ENCODE results near the gene NR4A3. TPM values are rescaled to one million over a fixed set of nuclear protein-coding genes. Genes with fewer than 3 reads are reported as not detected.

NR4A3 gene
- total and polyA plus RNA-seq, 2 donors (not counting 1 experiment from before 2014, with no cell fraction given) = 8.2 to 9.1 TPM

GRCh38 chr9:99814359-99814758 is 7.3 kb upstream of the NR4A3 start:
- no peaks in the 10 kb centered on the region for H3K36me3 ChIP-seq (ENCODE audit: control insufficient read depth, insufficient read depth, low read length)
- H3K27ac ChIP-seq (ENCODE audit: insufficient read depth, low read length) = no peak overlapping the region
- H3K27me3 ChIP-seq (ENCODE audit: control insufficient read depth, insufficient read depth, low read length) = no peaks in the 10 kb centered on the region
- H3K4me2 ChIP-seq (ENCODE audit: extremely low read depth, insufficient read depth, low read length) = no peak overlapping the region
- TF ChIP-seq CTCF (conservative IDR thresholded peaks at IDR 0.05 in 1 of 2, IDR thresholded peaks at IDR 0.05 in 1 of 2; ENCODE audit: low read depth in 1 of 2, low read length in 2 of 2) (no peak), EZH2 (IDR thresholded peaks at IDR 0.05; ENCODE audit: low read length, missing control alignments) (no peak)
- H3K9ac ChIP-seq (ENCODE audit: insufficient read depth, low read length) = no peak overlapping the region
- H3K4me3 ChIP-seq (replicated peaks in 1 of 4; ENCODE audit: control extremely low read depth in 1 of 4, insufficient read depth in 1 of 4, low read depth in 3 of 4, low read length in 4 of 4) = no peak overlapping the region
- H2AFZ ChIP-seq (ENCODE audit: low read length) = no peak overlapping the region
- H4K20me1 ChIP-seq (ENCODE audit: control insufficient read depth, extremely low read depth, insufficient read depth, low read length) = no peaks in the 10 kb centered on the region
- H3K4me1 ChIP-seq (ENCODE audit: control insufficient read depth, extremely low read depth, insufficient read depth, low read length) = peaks cover 6% of the 10 kb centered on the region
- H3K9me3 ChIP-seq (ENCODE audit: control insufficient read depth, insufficient read depth, low read depth, low read length) = no peaks in the 10 kb centered on the region
- H3K79me2 ChIP-seq (ENCODE audit: control insufficient read depth, insufficient read depth, low read length) = peaks cover 4% of the 10 kb centered on the region
- no peak for DNase-seq (ENCODE audit: low read depth in 2 of 2)

DNA sequence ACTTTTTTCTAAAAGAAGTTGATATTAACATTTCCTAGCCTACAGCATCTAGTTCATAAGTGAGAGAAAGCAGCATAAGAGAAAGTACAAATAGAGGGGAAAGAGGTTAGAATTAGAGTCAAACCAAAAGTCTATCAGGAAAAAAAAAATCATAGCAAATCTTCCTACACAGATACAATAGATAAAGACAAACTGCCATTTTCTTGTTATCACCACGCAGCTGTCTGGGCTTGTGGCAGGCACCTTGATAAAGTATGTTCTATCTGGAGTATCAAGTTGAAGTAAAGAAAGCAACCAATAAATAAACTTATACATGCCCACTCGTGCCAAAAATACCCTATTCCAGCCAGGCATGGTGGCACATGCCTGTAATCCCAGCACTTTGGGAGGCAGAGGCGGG is 5.3 kb upstream of the NR4A3 start:
- no peak overlapping the region for H3K9ac ChIP-seq (ENCODE audit: insufficient read depth, low read length)
- H3K9me3 ChIP-seq (ENCODE audit: control insufficient read depth, insufficient read depth, low read depth, low read length) = no peaks in the 10 kb centered on the region
- H3K4me2 ChIP-seq (ENCODE audit: extremely low read depth, insufficient read depth, low read length) = no peak overlapping the region
- H3K27ac ChIP-seq (ENCODE audit: insufficient read depth, low read length) = no peak overlapping the region
- no peaks in the 10 kb centered on the region for H3K27me3 ChIP-seq (ENCODE audit: control insufficient read depth, insufficient read depth, low read length)
- no peak overlapping the region for H2AFZ ChIP-seq (ENCODE audit: low read length)
- H3K4me1 ChIP-seq (ENCODE audit: control insufficient read depth, extremely low read depth, insufficient read depth, low read length) = peaks cover 6% of the 10 kb centered on the region
- H3K79me2 ChIP-seq (ENCODE audit: control insufficient read depth, insufficient read depth, low read length) = peaks cover 4% of the 10 kb centered on the region
- DNase-seq (ENCODE audit: low read depth in 2 of 2) = no peak
- TF ChIP-seq EZH2 (IDR thresholded peaks at IDR 0.05; ENCODE audit: low read length, missing control alignments) = no peak
- TF ChIP-seq CTCF (conservative IDR thresholded peaks at IDR 0.05 in 1 of 2, IDR thresholded peaks at IDR 0.05 in 1 of 2; ENCODE audit: low read depth in 1 of 2, low read length in 2 of 2) = no peak
- no peaks in the 10 kb centered on the region for H4K20me1 ChIP-seq (ENCODE audit: control insufficient read depth, extremely low read depth, insufficient read depth, low read length)
- H3K4me3 ChIP-seq (replicated peaks in 1 of 4; ENCODE audit: control extremely low read depth in 1 of 4, insufficient read depth in 1 of 4, low read depth in 3 of 4, low read length in 4 of 4) = no peak overlapping the region
- H3K36me3 ChIP-seq (ENCODE audit: control insufficient read depth, insufficient read depth, low read length) = no peaks in the 10 kb centered on the region

DNA sequence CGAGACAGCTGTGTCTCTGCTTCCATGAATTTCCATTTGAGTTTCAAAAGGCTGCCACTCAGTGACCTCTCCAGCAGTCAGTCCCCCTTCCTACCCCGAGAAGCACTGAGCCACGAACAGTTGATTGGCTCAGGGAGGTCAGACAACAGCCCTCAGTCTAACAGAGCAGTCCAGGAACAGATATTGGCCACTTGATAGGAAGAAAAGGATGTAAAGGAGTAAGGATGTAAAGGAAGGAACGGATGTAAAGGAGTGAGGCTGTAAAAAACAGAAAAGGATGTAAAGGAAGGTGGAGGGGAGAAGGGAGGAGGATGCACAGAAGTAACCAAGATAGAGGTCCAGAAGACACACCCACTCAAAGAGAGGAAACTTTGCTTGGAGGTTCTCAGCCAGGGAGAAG is 3.2 kb upstream of the NR4A3 start:
- TF ChIP-seq CTCF (conservative IDR thresholded peaks at IDR 0.05 in 1 of 2, IDR thresholded peaks at IDR 0.05 in 1 of 2; ENCODE audit: low read depth in 1 of 2, low read length in 2 of 2) = no peak
- TF ChIP-seq EZH2 (IDR thresholded peaks at IDR 0.05; ENCODE audit: low read length, missing control alignments) = no peak
- Histone ChIP-seq H2AFZ (ENCODE audit: low read length) (no peak overlapping the region), H3K4me1 (ENCODE audit: control insufficient read depth, extremely low read depth, insufficient read depth, low read length) (peaks cover 6% of the 10 kb centered on the region), H4K20me1 (ENCODE audit: control insufficient read depth, extremely low read depth, insufficient read depth, low read length) (no peaks in the 10 kb centered on the region), H3K9ac (ENCODE audit: insufficient read depth, low read length) (peak overlapping the region; percentile 98), H3K27me3 (ENCODE audit: control insufficient read depth, insufficient read depth, low read length) (no peaks in the 10 kb centered on the region), H3K79me2 (ENCODE audit: control insufficient read depth, insufficient read depth, low read length) (peaks cover 11% of the 10 kb centered on the region), H3K4me3 (replicated peaks in 1 of 4; ENCODE audit: control extremely low read depth in 1 of 4, insufficient read depth in 1 of 4, low read depth in 3 of 4, low read length in 4 of 4) (peak overlapping the region; percentile 66 to 94 (median 70)), H3K4me2 (ENCODE audit: extremely low read depth, insufficient read depth, low read length) (peak overlapping the region; percentile 87), H3K36me3 (ENCODE audit: control insufficient read depth, insufficient read depth, low read length) (no peaks in the 10 kb centered on the region), H3K27ac (ENCODE audit: insufficient read depth, low read length) (peak overlapping the region; percentile 96), H3K9me3 (ENCODE audit: control insufficient read depth, insufficient read depth, low read depth, low read length) (no peaks in the 10 kb centered on the region)
- no peak for DNase-seq (ENCODE audit: low read depth in 2 of 2)

Measured in fibroblast of lung (primary cell).